SK-N-SH (cell line): Measurements from ENCODE around the gene PRKCB.

Source experiments
- EP300 ChIP-seq, 2 experiments: IDR thresholded peaks; 2 replicates each; pipeline versions ENCODE4 v1.4.0 to v1.6.1; 2012; ENCODE audit warnings: borderline replicate concordance in 1 of 2, low read depth in 1 of 2, low read length in 1 of 2
- EZH2phosphoT487 ChIP-seq: fragments of 200-600 bp; sonication (generic); IDR thresholded peaks from 2 replicates; pipeline ENCODE4 v1.6.1; 2017; ENCODE audit warnings: low read depth, mixed run types, mild to moderate bottlenecking, antibody characterized with exemption, moderate library complexity, borderline replicate concordance
- GABPA ChIP-seq: IDR thresholded peaks from 2 replicates; pipeline ENCODE4 v1.4.0; 2012; ENCODE audit warnings: low read depth, mild to moderate bottlenecking
- GATA2 ChIP-seq: sonication (generic); formaldehyde crosslinking; IDR thresholded peaks from 2 replicates; pipeline ENCODE4 v1.5.0; 2020; ENCODE audit warnings: mild to moderate bottlenecking, missing genetic modification reagents
- JUND ChIP-seq: IDR thresholded peaks from 2 replicates; pipeline ENCODE4 v1.4.0; 2012
- NRF1 ChIP-seq: IDR thresholded peaks from 2 replicates; pipeline ENCODE4 v1.6.1; 2012; ENCODE audit warnings: low read depth, mild to moderate bottlenecking, low read length
- POLR2AphosphoS5 ChIP-seq: IDR thresholded peaks from 2 replicates; pipeline ENCODE4 v1.6.1; 2012; ENCODE audit warnings: low read depth, low read length
- RAD21 ChIP-seq: IDR thresholded peaks from 2 replicates; pipeline ENCODE4 v1.6.1; 2012; ENCODE audit warnings: mild to moderate bottlenecking, low read length
- RCOR1 ChIP-seq: fragments of 150-350 bp; IDR thresholded peaks from 2 replicates; pipeline ENCODE4 v1.6.1; 2017; ENCODE audit warnings: antibody characterized with exemption, low read length
- SMC3 ChIP-seq: IDR thresholded peaks from 2 replicates; pipeline ENCODE4 v1.6.1; 2012; ENCODE audit warnings: low read depth, low read length, improper control_type of control experiment
- TAF1 ChIP-seq: IDR thresholded peaks from 2 replicates; pipeline ENCODE4 v1.6.1; 2012; ENCODE audit warnings: low read depth, mild to moderate bottlenecking, low read length, moderate library complexity, borderline replicate concordance
- YY1 ChIP-seq: IDR thresholded peaks from 2 replicates; pipeline ENCODE4 v1.4.0; 2012; ENCODE audit warnings: low read depth, mild to moderate bottlenecking
- TF ChIP-seq, protein P1 (sequence below): fragments of 200-600 bp; sonication (generic); IDR thresholded peaks from 2 replicates; pipeline ENCODE4 v1.6.1; 2017; ENCODE audit warnings: antibody characterized with exemption, mild to moderate bottlenecking, moderate library complexity
- TF ChIP-seq, protein P2 (sequence below): IDR thresholded peaks from 2 replicates; pipeline ENCODE4 v1.6.1; 2012; ENCODE audit warnings: mild to moderate bottlenecking, low read depth, low read length, moderate library complexity

DNA sequence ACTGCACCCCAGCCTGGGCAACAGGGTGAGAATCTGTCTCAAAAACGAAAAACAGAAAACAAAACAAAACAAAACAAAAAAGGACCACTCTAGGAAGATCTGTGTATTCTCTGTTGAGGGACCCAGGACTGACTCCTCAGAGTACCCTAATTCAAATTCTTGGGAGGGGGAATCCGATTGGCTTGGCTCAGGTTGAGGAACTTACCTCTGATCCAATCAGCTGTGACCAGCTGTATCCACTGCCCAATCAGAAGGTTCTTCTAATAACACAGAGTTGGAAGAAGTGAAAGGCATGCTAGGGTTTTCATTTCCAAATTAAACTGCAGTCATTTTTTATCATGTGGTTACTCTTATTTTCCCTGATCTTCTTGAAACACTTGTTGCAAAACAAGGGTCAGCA lies 314.5 kb downstream of the PRKCB start:
- TF ChIP-seq, protein P1, sequence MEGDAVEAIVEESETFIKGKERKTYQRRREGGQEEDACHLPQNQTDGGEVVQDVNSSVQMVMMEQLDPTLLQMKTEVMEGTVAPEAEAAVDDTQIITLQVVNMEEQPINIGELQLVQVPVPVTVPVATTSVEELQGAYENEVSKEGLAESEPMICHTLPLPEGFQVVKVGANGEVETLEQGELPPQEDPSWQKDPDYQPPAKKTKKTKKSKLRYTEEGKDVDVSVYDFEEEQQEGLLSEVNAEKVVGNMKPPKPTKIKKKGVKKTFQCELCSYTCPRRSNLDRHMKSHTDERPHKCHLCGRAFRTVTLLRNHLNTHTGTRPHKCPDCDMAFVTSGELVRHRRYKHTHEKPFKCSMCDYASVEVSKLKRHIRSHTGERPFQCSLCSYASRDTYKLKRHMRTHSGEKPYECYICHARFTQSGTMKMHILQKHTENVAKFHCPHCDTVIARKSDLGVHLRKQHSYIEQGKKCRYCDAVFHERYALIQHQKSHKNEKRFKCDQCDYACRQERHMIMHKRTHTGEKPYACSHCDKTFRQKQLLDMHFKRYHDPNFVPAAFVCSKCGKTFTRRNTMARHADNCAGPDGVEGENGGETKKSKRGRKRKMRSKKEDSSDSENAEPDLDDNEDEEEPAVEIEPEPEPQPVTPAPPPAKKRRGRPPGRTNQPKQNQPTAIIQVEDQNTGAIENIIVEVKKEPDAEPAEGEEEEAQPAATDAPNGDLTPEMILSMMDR: no peak
- TF ChIP-seq EZH2phosphoT487: no peak
- no peak for TF ChIP-seq RCOR1
- no peak for TF ChIP-seq YY1
- no peak for TF ChIP-seq SMC3
- TF ChIP-seq EP300 (IDR thresholded peaks at IDR 0.05; ENCODE audit: borderline replicate concordance in 1 of 2, low read depth in 1 of 2, low read length in 1 of 2): no peak
- no peak for TF ChIP-seq RAD21
- TF ChIP-seq, protein P2, sequence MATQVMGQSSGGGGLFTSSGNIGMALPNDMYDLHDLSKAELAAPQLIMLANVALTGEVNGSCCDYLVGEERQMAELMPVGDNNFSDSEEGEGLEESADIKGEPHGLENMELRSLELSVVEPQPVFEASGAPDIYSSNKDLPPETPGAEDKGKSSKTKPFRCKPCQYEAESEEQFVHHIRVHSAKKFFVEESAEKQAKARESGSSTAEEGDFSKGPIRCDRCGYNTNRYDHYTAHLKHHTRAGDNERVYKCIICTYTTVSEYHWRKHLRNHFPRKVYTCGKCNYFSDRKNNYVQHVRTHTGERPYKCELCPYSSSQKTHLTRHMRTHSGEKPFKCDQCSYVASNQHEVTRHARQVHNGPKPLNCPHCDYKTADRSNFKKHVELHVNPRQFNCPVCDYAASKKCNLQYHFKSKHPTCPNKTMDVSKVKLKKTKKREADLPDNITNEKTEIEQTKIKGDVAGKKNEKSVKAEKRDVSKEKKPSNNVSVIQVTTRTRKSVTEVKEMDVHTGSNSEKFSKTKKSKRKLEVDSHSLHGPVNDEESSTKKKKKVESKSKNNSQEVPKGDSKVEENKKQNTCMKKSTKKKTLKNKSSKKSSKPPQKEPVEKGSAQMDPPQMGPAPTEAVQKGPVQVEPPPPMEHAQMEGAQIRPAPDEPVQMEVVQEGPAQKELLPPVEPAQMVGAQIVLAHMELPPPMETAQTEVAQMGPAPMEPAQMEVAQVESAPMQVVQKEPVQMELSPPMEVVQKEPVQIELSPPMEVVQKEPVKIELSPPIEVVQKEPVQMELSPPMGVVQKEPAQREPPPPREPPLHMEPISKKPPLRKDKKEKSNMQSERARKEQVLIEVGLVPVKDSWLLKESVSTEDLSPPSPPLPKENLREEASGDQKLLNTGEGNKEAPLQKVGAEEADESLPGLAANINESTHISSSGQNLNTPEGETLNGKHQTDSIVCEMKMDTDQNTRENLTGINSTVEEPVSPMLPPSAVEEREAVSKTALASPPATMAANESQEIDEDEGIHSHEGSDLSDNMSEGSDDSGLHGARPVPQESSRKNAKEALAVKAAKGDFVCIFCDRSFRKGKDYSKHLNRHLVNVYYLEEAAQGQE: no peak
- no peak for TF ChIP-seq POLR2AphosphoS5
- no peak for TF ChIP-seq NRF1
- TF ChIP-seq TAF1: no peak
- TF ChIP-seq JUND: no peak
- no peak for TF ChIP-seq GATA2
- TF ChIP-seq GABPA: no peak
